Measurements from ENCODE around the gene SPTBN1. TPM values are rescaled to one million over a fixed set of nuclear protein-coding genes. Genes with fewer than 3 reads are reported as not detected.

Gene SPTBN1
- total RNA-seq, 1 donor from 2014 or later = 214 TPM

DNA sequence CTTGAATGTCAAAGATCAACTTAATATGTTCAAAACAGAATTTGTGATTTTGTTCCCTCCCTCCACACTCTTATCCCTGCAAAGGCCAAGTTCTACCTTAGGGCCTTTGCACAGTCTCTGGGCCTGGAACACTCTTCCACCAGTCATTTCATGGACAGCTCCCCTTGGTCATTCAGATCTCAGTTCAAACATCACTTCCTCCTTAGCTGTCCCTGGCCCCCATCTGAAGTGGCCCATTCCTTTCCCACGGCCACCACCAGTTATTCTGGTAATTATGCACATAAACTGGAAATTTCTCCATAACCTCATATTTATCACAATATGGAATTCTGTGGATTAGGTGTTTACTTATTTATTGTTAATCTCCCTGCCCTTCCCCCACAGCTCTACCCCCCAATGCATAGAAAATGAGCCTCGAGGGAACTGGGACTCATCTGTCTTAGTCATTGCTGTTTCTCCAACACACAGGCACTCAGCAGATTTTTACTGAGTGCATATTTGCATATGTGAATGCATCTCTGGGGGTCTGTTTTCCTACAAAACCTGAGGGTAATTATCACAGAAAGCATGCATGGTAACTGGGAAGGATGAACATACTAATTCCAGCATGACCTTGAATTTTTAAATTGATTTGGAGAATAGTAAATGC is 35.5 kb upstream of the SPTBN1 start:
- no peaks in the 10 kb centered on the region for H3K27me3 Mint-ChIP-seq
- no peaks in the 10 kb centered on the region for H3K9me3 Mint-ChIP-seq
- no peak for TF ChIP-seq CTCF (conservative IDR thresholded peaks at IDR 0.05)
- H3K4me3 Mint-ChIP-seq = no peak overlapping the region
- peaks cover 11% of the 10 kb centered on the region for H3K4me1 Mint-ChIP-seq (ENCODE audit: unreplicated experiment)
- H3K27ac Mint-ChIP-seq = no peak overlapping the region
- H3K36me3 Mint-ChIP-seq = no peaks in the 10 kb centered on the region
- no peak for DNase-seq (ENCODE audit: extremely low spot score, unreplicated experiment)

DNA sequence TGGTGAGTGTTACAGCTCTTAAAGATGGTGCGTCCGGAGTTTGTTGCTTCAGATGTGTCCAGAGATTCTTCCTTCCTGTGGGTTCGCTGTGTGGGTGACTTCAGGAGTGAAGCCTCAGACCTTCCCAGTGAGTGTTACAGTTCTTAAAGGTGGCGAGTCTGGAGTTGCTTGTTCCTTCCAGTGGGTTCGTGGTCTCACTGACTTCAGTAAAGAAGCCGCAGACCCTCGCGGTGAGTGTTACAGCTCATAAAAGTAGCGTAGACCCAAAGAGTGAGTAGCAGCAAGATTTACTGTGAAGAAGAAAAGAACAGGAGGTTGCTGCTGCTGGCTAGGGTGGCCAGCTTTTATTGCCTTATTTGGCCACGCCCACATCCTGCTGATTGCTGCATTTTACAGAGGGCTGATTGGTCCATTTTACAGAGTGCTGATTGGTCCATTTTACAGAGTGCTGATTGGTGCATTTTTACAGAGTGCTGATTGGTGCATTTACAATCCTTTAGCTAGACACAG is 34.0 kb upstream of the SPTBN1 start:
- TF ChIP-seq CTCF (conservative IDR thresholded peaks at IDR 0.05) = no peak
- H3K27ac Mint-ChIP-seq = no peak overlapping the region
- H3K4me1 Mint-ChIP-seq (ENCODE audit: unreplicated experiment) = no peaks in the 10 kb centered on the region
- DNase-seq (ENCODE audit: extremely low spot score, unreplicated experiment) = no peak
- no peaks in the 10 kb centered on the region for H3K36me3 Mint-ChIP-seq
- H3K4me3 Mint-ChIP-seq = no peak overlapping the region
- no peaks in the 10 kb centered on the region for H3K9me3 Mint-ChIP-seq
- H3K27me3 Mint-ChIP-seq = no peaks in the 10 kb centered on the region

GRCh38 chr2:54423213-54423612 is 32.9 kb upstream of the SPTBN1 start:
- Mint-ChIP-seq H3K4me1 (ENCODE audit: unreplicated experiment) (no peaks in the 10 kb centered on the region), H3K4me3 (no peak overlapping the region), H3K27me3 (no peaks in the 10 kb centered on the region), H3K36me3 (no peaks in the 10 kb centered on the region), H3K27ac (no peak overlapping the region), H3K9me3 (no peaks in the 10 kb centered on the region)
- no peak for TF ChIP-seq CTCF (conservative IDR thresholded peaks at IDR 0.05)
- DNase-seq (ENCODE audit: extremely low spot score, unreplicated experiment) = no peak

DNA sequence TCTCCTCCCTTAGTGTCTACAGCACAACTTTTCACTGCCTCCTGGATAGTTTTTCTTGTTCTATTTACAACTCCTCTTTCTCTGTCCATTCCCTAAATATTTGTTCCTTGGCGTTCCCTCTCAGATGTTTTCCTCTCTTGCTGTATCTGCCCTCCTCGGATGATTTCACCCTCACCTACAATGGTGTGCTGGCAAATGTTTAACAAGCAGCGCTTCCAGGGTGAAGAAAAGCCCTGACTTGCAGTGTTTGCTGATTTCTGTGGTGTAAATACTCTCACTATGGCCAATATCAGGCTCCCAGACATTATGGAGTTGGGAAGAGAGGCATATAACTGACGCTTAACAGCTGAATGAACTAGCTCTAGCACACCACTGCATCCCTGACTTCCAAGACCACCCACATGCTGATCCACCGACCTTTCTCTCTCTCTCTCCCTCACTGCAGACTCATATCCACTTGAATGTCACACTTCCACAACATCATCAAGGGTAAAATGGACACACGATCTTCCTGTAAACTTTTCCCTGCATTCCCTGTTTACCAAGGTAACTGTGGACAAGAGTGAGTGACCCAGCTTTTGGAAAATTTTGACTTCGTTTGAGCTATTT is 31.5 kb upstream of the SPTBN1 start:
- no peak for DNase-seq (ENCODE audit: extremely low spot score, unreplicated experiment)
- Mint-ChIP-seq H3K4me3 (no peak overlapping the region), H3K9me3 (no peaks in the 10 kb centered on the region), H3K4me1 (ENCODE audit: unreplicated experiment) (no peaks in the 10 kb centered on the region), H3K36me3 (no peaks in the 10 kb centered on the region), H3K27me3 (no peaks in the 10 kb centered on the region), H3K27ac (no peak overlapping the region)
- TF ChIP-seq CTCF (conservative IDR thresholded peaks at IDR 0.05) = no peak

GRCh38 chr2:54428108-54428831 is 27.9 kb upstream of the SPTBN1 start:
- Mint-ChIP-seq H3K4me3 (no peak overlapping the region), H3K27ac (no peak overlapping the region), H3K36me3 (no peaks in the 10 kb centered on the region), H3K27me3 (no peaks in the 10 kb centered on the region), H3K4me1 (ENCODE audit: unreplicated experiment) (peaks cover 14% of the 10 kb centered on the region), H3K9me3 (no peaks in the 10 kb centered on the region)
- no peak for DNase-seq (ENCODE audit: extremely low spot score, unreplicated experiment)
- no peak for TF ChIP-seq CTCF (conservative IDR thresholded peaks at IDR 0.05)

Measured in type B pancreatic cell (in vitro differentiated cells).